Measurements from ENCODE around the gene LRCOL1.

The LRCOL1 gene

DNA sequence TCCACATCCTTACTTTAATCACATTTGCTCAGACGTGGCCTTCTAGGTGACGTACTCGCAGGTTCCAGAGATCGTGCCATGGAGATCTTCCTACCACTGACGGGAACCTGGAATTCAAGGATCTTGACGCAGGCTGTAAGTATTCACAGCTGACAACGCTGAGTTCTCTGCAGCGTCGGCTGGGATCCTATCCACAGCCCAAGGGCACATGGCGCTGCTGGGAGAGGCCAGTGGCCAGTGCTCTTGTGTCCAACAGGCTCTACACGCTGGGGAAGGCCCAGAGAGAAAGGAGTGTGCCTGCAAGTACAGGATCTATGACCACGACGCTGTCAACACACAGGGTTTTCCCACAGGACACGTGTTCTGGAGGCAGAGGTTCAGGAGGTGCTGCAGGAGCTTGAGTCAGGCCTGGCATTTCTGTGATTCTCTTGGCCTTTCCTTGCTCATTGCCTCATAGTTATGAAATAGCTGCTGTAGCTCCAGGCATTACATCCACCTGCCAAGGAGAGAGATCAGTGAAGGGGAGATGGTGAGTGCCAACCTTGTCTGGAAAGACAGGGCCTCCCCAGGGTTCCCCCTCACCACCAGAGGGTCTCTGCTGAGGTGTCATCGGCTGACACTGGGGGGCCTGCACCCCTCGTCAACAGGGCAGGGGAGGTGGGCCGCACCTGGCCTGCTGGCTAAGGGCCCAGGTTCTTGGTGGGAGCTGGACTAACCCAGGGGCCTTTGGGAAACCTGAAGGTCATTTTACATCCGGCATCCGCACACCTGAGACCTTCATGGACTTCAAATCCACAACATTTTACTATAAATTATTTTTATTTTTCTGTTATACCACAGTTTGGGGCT is 21.3 kb downstream of the LRCOL1 start:
- TF ChIP-seq, protein P1, sequence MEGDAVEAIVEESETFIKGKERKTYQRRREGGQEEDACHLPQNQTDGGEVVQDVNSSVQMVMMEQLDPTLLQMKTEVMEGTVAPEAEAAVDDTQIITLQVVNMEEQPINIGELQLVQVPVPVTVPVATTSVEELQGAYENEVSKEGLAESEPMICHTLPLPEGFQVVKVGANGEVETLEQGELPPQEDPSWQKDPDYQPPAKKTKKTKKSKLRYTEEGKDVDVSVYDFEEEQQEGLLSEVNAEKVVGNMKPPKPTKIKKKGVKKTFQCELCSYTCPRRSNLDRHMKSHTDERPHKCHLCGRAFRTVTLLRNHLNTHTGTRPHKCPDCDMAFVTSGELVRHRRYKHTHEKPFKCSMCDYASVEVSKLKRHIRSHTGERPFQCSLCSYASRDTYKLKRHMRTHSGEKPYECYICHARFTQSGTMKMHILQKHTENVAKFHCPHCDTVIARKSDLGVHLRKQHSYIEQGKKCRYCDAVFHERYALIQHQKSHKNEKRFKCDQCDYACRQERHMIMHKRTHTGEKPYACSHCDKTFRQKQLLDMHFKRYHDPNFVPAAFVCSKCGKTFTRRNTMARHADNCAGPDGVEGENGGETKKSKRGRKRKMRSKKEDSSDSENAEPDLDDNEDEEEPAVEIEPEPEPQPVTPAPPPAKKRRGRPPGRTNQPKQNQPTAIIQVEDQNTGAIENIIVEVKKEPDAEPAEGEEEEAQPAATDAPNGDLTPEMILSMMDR (IDR thresholded peaks at IDR 0.05; ENCODE audit: low read depth, low read length): no peak
- H3K4me3 ChIP-seq (ENCODE audit: low read depth, low read length): no peak overlapping the region

DNA sequence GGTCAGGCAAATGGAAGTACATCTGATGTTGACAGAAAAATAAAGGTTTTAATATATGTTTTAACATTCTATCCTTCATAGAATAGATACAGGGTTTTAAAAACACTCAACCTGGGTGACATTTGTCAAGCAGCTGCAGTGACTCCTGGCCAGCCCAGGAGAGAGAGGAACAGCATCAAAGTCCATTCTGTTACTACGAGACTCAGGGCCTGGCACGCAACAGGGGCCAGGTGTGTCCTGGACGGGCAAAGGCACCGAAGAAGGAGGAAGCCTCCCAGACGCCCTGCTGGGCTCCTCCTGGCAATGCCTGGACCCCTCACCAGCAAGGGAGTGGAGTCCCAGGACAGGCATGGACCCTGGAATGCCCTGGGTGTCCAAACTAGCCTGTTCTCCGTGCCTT is 22.1 kb downstream of the LRCOL1 start:
- TF ChIP-seq, protein P1 (IDR thresholded peaks at IDR 0.05; ENCODE audit: low read depth, low read length): no peak
- no peak overlapping the region for H3K4me3 ChIP-seq (ENCODE audit: low read depth, low read length)

DNA sequence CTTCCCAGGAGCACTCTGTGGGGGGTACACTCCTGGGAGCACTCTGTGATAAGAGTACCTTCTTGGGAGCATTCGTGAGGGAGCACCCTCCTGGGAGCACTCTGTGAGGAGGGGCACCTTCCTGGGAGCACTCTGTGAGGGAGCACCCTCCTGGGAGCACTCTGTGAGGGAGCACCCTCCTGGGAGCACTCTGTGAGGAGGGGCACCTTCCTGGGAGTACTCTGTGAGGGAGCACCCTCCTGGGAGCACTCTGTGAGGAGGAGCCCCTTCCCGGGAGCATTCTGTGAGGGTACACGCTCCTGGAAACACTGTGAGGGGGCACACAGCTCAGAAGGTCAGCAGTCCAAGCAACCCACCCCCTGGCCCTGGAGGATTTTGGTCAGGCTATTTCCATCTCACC is 22.6 kb downstream of the LRCOL1 start:
- TF ChIP-seq, protein P1 (IDR thresholded peaks at IDR 0.05; ENCODE audit: low read depth, low read length): no peak
- H3K4me3 ChIP-seq (ENCODE audit: low read depth, low read length): no peak overlapping the region

DNA sequence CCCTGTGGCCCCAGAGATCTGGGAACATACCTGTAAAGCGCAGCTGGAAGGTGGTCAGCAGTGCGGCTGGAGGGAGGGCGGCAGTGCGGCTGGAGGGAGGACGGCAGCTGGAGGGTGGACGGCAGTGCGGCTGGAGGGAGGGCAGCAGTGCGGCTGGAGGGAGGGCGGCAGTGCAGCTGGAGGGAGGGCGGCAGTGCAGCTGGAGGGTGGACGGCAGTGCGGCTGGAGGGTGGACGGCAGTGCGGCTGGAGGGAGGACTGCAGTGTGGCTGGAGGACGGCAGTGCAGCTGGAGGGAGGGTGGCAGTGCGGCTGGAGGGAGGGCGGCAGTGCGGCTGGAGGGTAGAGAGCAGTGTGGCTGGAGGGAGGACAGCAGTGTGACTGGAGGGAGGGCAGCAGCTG is 23.5 kb downstream of the LRCOL1 start:
- TF ChIP-seq, protein P1 (IDR thresholded peaks at IDR 0.05; ENCODE audit: low read depth, low read length): no peak
- H3K4me3 ChIP-seq (ENCODE audit: low read depth, low read length): no peak overlapping the region

DNA sequence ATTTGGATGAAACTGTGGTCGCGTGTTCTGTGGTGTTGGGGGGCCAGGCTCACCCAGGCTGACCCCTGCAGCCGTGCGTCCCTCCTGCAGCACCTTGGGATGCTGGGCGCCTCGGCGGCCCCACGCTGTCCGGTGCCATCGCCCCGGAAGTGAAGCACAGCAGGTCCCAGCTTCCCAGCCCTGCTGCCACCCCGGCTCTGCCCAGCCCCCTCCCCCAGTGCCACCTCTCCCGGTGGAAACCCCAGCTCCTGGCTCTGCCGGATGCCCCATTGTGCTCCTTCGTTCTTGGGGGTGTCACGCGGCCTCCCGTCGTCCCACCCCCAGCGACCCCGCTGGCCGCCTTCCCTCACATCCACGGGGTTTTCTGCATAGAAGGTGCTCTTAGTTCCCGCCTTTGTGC is 25.2 kb downstream of the LRCOL1 start:
- H3K4me3 ChIP-seq (ENCODE audit: low read depth, low read length): no peak overlapping the region
- TF ChIP-seq, protein P1 (IDR thresholded peaks at IDR 0.05; ENCODE audit: low read depth, low read length): no peak

DNA sequence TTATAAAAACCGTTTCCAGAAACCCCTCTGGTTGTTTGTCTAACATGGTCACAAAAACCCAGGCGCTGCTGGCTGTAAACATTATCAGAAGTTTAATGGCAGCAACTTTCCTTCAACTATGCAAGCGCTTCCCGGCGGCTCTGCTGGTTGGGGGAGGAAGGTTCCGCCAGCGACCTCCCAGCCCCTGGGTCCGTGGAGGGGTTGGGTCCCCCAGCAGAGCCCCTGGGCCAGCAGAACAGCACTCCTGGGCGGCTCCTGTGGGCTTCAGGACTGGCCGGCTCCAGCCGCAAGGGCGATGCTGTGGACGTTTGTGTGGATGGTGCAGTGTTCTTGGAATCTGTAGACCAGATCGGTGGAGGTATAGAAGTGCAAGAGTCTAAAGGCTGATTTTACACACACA is 26.0 kb downstream of the LRCOL1 start:
- no peak overlapping the region for H3K4me3 ChIP-seq (ENCODE audit: low read depth, low read length)
- TF ChIP-seq, protein P1 (IDR thresholded peaks at IDR 0.05; ENCODE audit: low read depth, low read length): no peak

DNA sequence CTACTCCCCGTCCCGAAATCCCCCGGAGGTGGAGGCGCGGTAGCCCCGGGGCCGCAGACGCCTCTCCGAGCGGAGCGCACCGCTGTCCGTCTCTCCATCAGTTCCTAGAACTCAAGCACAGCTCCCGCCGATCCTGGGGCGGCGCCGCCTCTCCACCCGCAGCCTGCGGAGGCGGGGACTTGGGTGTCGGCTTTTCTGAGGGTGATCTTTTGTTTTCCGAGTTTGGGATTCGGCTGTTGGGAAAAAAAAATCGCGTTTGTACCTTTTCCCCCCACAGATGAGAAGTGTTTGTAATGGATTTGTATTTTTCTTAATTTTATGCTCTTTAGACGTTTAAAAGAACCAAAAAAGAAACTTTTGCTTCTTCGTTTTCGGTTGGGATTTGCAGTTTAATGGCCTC is 26.6 kb downstream of the LRCOL1 start:
- TF ChIP-seq, protein P1 (IDR thresholded peaks at IDR 0.05; ENCODE audit: low read depth, low read length): no peak
- H3K4me3 ChIP-seq (ENCODE audit: low read depth, low read length): no peak overlapping the region
